ENCODE results near the gene PAK6.

DNA sequence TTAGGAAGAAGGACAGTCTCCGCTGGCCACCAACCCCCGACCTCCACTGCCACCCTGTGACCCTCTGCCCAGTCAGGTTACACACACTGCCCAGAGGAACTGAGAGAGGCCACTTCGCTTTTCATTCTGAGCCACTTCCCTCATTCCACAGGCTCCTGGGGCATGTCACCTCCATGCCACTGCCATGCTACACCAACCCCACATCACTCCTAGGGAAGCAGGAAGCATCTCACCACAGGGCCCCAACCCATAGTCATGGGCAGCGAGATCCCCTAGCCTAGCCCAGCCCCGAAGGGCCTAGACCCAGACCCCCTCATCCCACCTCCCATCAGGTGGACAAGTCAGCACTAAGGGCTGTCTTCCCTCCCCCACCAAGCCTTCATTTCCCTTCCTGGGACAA lies 67.5 kb downstream of the PAK6 start:
- TF ChIP-seq GABPA (IDR thresholded peaks at IDR 0.05 in 1 of 2, conservative IDR thresholded peaks at IDR 0.05 in 1 of 2) (no peak), HNF4G (IDR thresholded peaks at IDR 0.05) (no peak), RAD21 (IDR thresholded peaks at IDR 0.05) (no peak), YY1 (IDR thresholded peaks at IDR 0.05) (no peak), RXRA (IDR thresholded peaks at IDR 0.05) (no peak), EGR1 (IDR thresholded peaks at IDR 0.05; ENCODE audit: low read depth in 2 of 2) (no peak), FOXA1 (IDR thresholded peaks at IDR 0.05) (no peak), TAF1 (conservative IDR thresholded peaks at IDR 0.05) (no peak), JUND (IDR thresholded peaks at IDR 0.05) (no peak)
- TF ChIP-seq, protein P1, sequence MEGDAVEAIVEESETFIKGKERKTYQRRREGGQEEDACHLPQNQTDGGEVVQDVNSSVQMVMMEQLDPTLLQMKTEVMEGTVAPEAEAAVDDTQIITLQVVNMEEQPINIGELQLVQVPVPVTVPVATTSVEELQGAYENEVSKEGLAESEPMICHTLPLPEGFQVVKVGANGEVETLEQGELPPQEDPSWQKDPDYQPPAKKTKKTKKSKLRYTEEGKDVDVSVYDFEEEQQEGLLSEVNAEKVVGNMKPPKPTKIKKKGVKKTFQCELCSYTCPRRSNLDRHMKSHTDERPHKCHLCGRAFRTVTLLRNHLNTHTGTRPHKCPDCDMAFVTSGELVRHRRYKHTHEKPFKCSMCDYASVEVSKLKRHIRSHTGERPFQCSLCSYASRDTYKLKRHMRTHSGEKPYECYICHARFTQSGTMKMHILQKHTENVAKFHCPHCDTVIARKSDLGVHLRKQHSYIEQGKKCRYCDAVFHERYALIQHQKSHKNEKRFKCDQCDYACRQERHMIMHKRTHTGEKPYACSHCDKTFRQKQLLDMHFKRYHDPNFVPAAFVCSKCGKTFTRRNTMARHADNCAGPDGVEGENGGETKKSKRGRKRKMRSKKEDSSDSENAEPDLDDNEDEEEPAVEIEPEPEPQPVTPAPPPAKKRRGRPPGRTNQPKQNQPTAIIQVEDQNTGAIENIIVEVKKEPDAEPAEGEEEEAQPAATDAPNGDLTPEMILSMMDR (IDR thresholded peaks at IDR 0.05; ENCODE audit: low read depth, low read length, missing input control), result no peak

Data from liver (tissue), 3 donors.